Keratinocyte (primary cell): Measurements from ENCODE around the gene FRA10AC1. TPM values are rescaled to one million over a fixed set of nuclear protein-coding genes. Genes with fewer than 3 reads are reported as not detected.

Source experiments
- DNase-seq: peaks from one replicate; pipeline ENCODE4 v3.0.0-alpha.2; 2011; ENCODE audit warnings: low read depth, missing footprints, low spot score
- FAIRE-seq: peaks from 2 replicates; lab custom pipeline; 2011; peaks lifted over from hg19 to GRCh38; lab: Jason Lieb, UNC
- H2AFZ ChIP-seq: 2 replicates; pipeline ENCODE4 v1.6.0; 2012; ENCODE audit warnings: low read length, control low read depth, inconsistent platforms; ENCODE audit not compliant: control insufficient read depth
- H3K27ac ChIP-seq: 2 replicates; pipeline ENCODE4 v1.5.1; 2011; ENCODE audit warnings: low read length; ENCODE audit not compliant: control insufficient read depth, insufficient read depth
- H3K27me3 ChIP-seq: 3 replicates; pipeline ENCODE4 v1.6.0; 2011; ENCODE audit warnings: low read length; ENCODE audit not compliant: control insufficient read depth, insufficient read depth; ENCODE audit errors: extremely low read depth
- H3K36me3 ChIP-seq, 2 experiments: 2 replicates in 1 of 2; 3 replicates in 1 of 2; pipeline ENCODE4 v1.5.1; 2011; ENCODE audit warnings: low read length in 2 of 2, mild to moderate bottlenecking in 1 of 2; ENCODE audit not compliant: control insufficient read depth in 2 of 2, insufficient read depth in 2 of 2; ENCODE audit errors: extremely low read depth in 1 of 2
- H3K4me1 ChIP-seq: 3 replicates; pipeline ENCODE4 v1.5.1; 2011; ENCODE audit warnings: low read length; ENCODE audit not compliant: control insufficient read depth, insufficient read depth; ENCODE audit errors: extremely low read depth
- H3K4me2 ChIP-seq: 3 replicates; pipeline ENCODE4 v1.6.0; 2011; ENCODE audit warnings: low read depth, low read length; ENCODE audit not compliant: control insufficient read depth, insufficient read depth; ENCODE audit errors: extremely low read depth
- H3K4me3 ChIP-seq, 3 experiments: fragments of 200-600 bp in 1 of 3; sonication (generic) in 1 of 3; 2 replicates in 2 of 3; 3 replicates in 1 of 3; pipeline ENCODE4 v1.5.1; 2011 to 2016; ENCODE audit warnings: low read length in 3 of 3, mild to moderate bottlenecking in 3 of 3, control low read depth in 2 of 3, inconsistent platforms in 1 of 3, low read depth in 1 of 3, mixed read lengths in 1 of 3, mixed run types in 1 of 3, moderate library complexity in 1 of 3; ENCODE audit not compliant: control insufficient read depth in 2 of 3, insufficient read depth in 2 of 3; ENCODE audit errors: extremely low read depth in 1 of 3
- H3K79me2 ChIP-seq: 2 replicates; pipeline ENCODE4 v1.6.0; 2012; ENCODE audit warnings: low read length; ENCODE audit not compliant: control insufficient read depth, insufficient read depth
- H3K9ac ChIP-seq: 3 replicates; pipeline ENCODE4 v1.6.0; 2011; ENCODE audit warnings: low read length; ENCODE audit not compliant: control insufficient read depth, insufficient read depth; ENCODE audit errors: extremely low read depth
- H3K9me1 ChIP-seq: 3 replicates; pipeline ENCODE4 v1.6.0; 2011; ENCODE audit warnings: low read length; ENCODE audit not compliant: control insufficient read depth, insufficient read depth; ENCODE audit errors: extremely low read depth
- H3K9me3 ChIP-seq: 2 replicates; pipeline ENCODE4 v1.5.1; 2012; ENCODE audit warnings: low read depth, low read length; ENCODE audit not compliant: control insufficient read depth
- H4K20me1 ChIP-seq: 3 replicates; pipeline ENCODE4 v1.6.0; 2011; ENCODE audit warnings: low read length; ENCODE audit not compliant: control insufficient read depth, insufficient read depth; ENCODE audit errors: extremely low read depth
- CTCF ChIP-seq, 3 experiments: IDR thresholded peaks in 1 of 3; conservative IDR thresholded peaks in 1 of 3; optimal IDR thresholded peaks in 1 of 3; 2 replicates in 2 of 3; 3 replicates in 1 of 3; pipeline versions ENCODE3 to v1.5.1; 2011; ENCODE audit warnings: low read length in 3 of 3, mild to moderate bottlenecking in 3 of 3, moderate library complexity in 2 of 3, control low read depth in 1 of 3, inconsistent platforms in 1 of 3; ENCODE audit not compliant: insufficient read depth in 2 of 3; ENCODE audit errors: extremely low read depth in 1 of 3
- EZH2 ChIP-seq: IDR thresholded peaks from one replicate; pipeline ENCODE4 v1.6.1; 2012; ENCODE audit warnings: inconsistent platforms, mild to moderate bottlenecking, low read length, moderate library complexity
- dilution Hi-C: fragments of 300-500 bp; cut with MboI; formaldehyde crosslinking; loops from one replicate; pipeline ENCODE4 v1.7.0; 2020; ENCODE audit warnings: low sequenced_read_pairs; ENCODE audit not compliant: extremely low pct_ligation_motif_present
- polyA plus RNA-seq, 5 experiments: library from polyadenylated mRNA; depleted of rRNA in 3 of 5; stranded (reverse) in 3 of 5; stranded (forward) in 1 of 5; unstranded in 1 of 5; fragments of >200 nt; gene quantifications; 1 replicate in 1 of 5; 2 replicates in 3 of 5; 3 replicates in 1 of 5; pipeline versions ENCODE4 v1.2.1 to v1.2.3, GENCODE V29; 2011 to 2012; ENCODE audit warnings: missing spikeins in 2 of 5, low read depth in 1 of 5, low replicate concordance in 1 of 5

FRA10AC1 gene
- polyA plus RNA-seq, 1 donor (not counting 4 experiments of a cell fraction or from before 2014, with no cell fraction given): 12.8 TPM

- no peaks in the 10 kb centered on the region for H3K9me3 ChIP-seq
- no peaks in the 10 kb centered on the region for H3K27me3 ChIP-seq
- no peak overlapping the region for H2AFZ ChIP-seq
- H3K9me1 ChIP-seq: no peaks in the 10 kb centered on the region
- no peak overlapping the region for H3K4me2 ChIP-seq
- no peak for DNase-seq
- peaks cover 4 to 16% of the 10 kb centered on the region in 2 experiments for H3K36me3 ChIP-seq
- no peak overlapping the region for H3K4me3 ChIP-seq
- dilution Hi-C loops: no loop called here
- TF ChIP-seq CTCF (optimal IDR thresholded peaks at IDR 0.05 in 1 of 3, IDR thresholded peaks at IDR 0.05 in 1 of 3, conservative IDR thresholded peaks at IDR 0.05 in 1 of 3; ENCODE audit: extremely low read depth in 1 of 3, insufficient read depth in 2 of 3, low read length in 3 of 3) (no peak), EZH2 (no peak)
- no peak for FAIRE-seq
- H4K20me1 ChIP-seq: no peaks in the 10 kb centered on the region
- no peak overlapping the region for H3K27ac ChIP-seq
- no peaks in the 10 kb centered on the region for H3K4me1 ChIP-seq
- no peak overlapping the region for H3K9ac ChIP-seq
- no peaks in the 10 kb centered on the region for H3K79me2 ChIP-seq
Measured at GRCh38 chr10:93678386-93678785, 24.0 kb downstream of the FRA10AC1 start.

- TF ChIP-seq CTCF (optimal IDR thresholded peaks at IDR 0.05 in 1 of 3, IDR thresholded peaks at IDR 0.05 in 1 of 3, conservative IDR thresholded peaks at IDR 0.05 in 1 of 3; ENCODE audit: extremely low read depth in 1 of 3, insufficient read depth in 2 of 3, low read length in 3 of 3) (no peak), EZH2 (no peak)
- FAIRE-seq: no peak
- dilution Hi-C loops: no loop called here
Measured at GRCh38 chr10:93673791-93674190, 28.6 kb downstream of the FRA10AC1 start.

More at GRCh38 chr10:93673791-93674190, 28.6 kb downstream of the FRA10AC1 start:
- Histone ChIP-seq H3K9me1 (no peaks in the 10 kb centered on the region), H3K9me3 (no peaks in the 10 kb centered on the region), H3K36me3 (peaks cover 11 to 13% of the 10 kb centered on the region in 2 experiments), H3K4me2 (no peak overlapping the region), H3K4me3 (no peak overlapping the region), H3K27ac (no peak overlapping the region), H4K20me1 (no peaks in the 10 kb centered on the region), H3K9ac (no peak overlapping the region), H3K79me2 (no peaks in the 10 kb centered on the region), H3K4me1 (no peaks in the 10 kb centered on the region), H3K27me3 (no peaks in the 10 kb centered on the region), H2AFZ (no peak overlapping the region)
- no peak for DNase-seq
